Measurements from ENCODE around the gene PAIP2B. TPM values are rescaled to one million over a fixed set of nuclear protein-coding genes. Genes with fewer than 3 reads are reported as not detected.

The PAIP2B gene
- total and polyA plus RNA-seq, 2 of the 13 experiments (the other 11 are each of a cell fraction or from before 2014, with no cell fraction given), result 0.16 to 0.29 TPM

DNA sequence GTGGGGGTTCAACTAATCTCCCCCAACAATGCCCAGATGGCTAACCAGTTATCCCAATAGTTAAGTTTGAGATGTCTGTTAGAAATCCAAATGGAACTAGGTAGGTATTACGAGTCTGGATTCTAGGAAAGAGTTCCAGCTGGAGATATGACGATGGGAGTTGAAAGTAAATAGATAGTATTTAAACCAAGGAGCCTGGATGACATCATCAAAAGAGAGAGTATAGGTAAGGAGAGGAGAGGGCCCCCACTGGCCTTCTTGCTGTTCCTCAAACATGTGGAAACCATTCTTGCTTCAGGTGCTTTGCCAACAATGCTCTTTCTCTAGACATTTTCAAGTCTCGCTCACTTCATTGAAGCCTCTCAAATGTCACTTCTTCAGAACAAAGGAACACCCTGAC lies 26.0 kb upstream of the PAIP2B start (continued):
- TF ChIP-seq ZSCAN31 (CRISPR knock-in tag; IDR thresholded peaks at IDR 0.05; ENCODE audit: low read depth) (no peak), CBX1 (IDR thresholded peaks at IDR 0.05; ENCODE audit: low read depth) (no peak), ATF7 (IDR thresholded peaks at IDR 0.05) (peak; percentile 88), ATF7 (CRISPR knock-in tag; IDR thresholded peaks at IDR 0.05) (no peak), ZNF556 (CRISPR knock-in tag; IDR thresholded peaks at IDR 0.05; ENCODE audit: borderline replicate concordance) (no peak), NFE2L1 (CRISPR knock-in tag; IDR thresholded peaks at IDR 0.05; ENCODE audit: borderline replicate concordance) (no peak)

DNA sequence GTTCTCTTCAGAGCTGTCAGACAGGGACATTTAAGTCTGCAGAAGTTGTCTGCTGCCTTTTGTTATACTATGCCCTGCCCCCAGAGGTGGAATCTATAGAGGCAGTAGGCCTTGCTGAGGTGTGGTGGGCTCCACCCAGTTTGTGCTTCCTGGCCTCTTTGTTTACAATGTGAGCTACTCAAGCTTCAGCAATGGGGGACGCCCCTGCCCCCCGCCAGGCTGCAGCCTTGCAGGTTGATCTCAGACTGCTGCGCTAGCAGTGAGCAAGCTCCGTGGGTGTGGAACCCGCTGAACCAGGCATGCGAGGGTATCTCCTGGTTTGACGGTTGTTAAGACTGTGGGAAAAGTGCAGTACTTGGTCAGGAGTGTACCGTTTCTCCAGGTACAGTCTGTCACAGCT lies 24.0 kb upstream of the PAIP2B start:
- in situ Hi-C loops (cut with HindIII; ENCODE audit: extremely low pct_ligation_motif_present, low pct_unique_long_range_greater_than_20kb) (no loop called here), intact Hi-C loops (cut with micrococcal nuclease; ENCODE audit: unreplicated experiment) (loop anchor here (2.0 kb wide), 1 partner anchor 62 kb away; no protein-coding TSS in a partner anchor)
- H3K27ac ChIP-seq (ENCODE audit: extremely low read length, insufficient read depth, low read length), result no peak overlapping the region
- ATAC-seq, result no peak
- no peak overlapping the region for H2AFZ ChIP-seq (ENCODE audit: low read length)
- WGBS (ENCODE audit: low lambda C conversion rate), result 22% methylated on average over 8 of the region's 8 CpGs
- no peak overlapping the region for H3K9ac ChIP-seq (ENCODE audit: insufficient read depth, low read depth, low read length)
- POLR2A ChIA-PET, result no interaction called here
- no peak overlapping the region for H3K4me3 ChIP-seq (replicated peaks in 1 of 3; ENCODE audit: insufficient read depth in 1 of 3, low read depth in 2 of 3, low read length in 3 of 3)
- no peak overlapping the region for H3K4me2 ChIP-seq (ENCODE audit: low read depth, low read length)
- no peaks in the 10 kb centered on the region for H3K9me3 ChIP-seq (ENCODE audit: low read length)
- TF ChIP-seq, protein P1, sequence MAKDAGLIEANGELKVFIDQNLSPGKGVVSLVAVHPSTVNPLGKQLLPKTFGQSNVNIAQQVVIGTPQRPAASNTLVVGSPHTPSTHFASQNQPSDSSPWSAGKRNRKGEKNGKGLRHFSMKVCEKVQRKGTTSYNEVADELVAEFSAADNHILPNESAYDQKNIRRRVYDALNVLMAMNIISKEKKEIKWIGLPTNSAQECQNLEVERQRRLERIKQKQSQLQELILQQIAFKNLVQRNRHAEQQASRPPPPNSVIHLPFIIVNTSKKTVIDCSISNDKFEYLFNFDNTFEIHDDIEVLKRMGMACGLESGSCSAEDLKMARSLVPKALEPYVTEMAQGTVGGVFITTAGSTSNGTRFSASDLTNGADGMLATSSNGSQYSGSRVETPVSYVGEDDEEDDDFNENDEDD (CRISPR knock-in tag; IDR thresholded peaks at IDR 0.05; ENCODE audit: borderline replicate concordance), result no peak
- TF ChIP-seq AHR (CRISPR knock-in tag; IDR thresholded peaks at IDR 0.05) (no peak), ZC3H4 (CRISPR knock-in tag; IDR thresholded peaks at IDR 0.05; ENCODE audit: borderline replicate concordance) (no peak), ZNF264 (CRISPR knock-in tag; IDR thresholded peaks at IDR 0.05) (no peak), TAF1 (CRISPR knock-in tag; IDR thresholded peaks at IDR 0.05) (no peak), JARID2 (CRISPR knock-in tag; IDR thresholded peaks at IDR 0.05; ENCODE audit: insufficient replicate concordance) (no peak), TEAD2 (CRISPR knock-in tag; IDR thresholded peaks at IDR 0.05) (no peak), ZNF232 (CRISPR knock-in tag; IDR thresholded peaks at IDR 0.05; ENCODE audit: borderline replicate concordance) (no peak)
- TF ChIP-seq, protein P2, sequence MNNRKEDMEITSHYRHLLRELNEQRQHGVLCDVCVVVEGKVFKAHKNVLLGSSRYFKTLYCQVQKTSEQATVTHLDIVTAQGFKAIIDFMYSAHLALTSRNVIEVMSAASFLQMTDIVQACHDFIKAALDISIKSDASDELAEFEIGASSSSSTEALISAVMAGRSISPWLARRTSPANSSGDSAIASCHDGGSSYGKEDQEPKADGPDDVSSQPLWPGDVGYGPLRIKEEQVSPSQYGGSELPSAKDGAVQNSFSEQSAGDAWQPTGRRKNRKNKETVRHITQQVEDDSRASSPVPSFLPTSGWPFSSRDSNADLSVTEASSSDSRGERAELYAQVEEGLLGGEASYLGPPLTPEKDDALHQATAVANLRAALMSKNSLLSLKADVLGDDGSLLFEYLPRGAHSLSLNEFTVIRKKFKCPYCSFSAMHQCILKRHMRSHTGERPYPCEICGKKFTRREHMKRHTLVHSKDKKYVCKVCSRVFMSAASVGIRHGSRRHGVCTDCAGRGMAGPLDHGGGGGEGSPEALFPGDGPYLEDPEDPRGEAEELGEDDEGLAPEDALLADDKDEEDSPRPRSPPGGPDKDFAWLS (CRISPR knock-in tag; IDR thresholded peaks at IDR 0.05; ENCODE audit: borderline replicate concordance), result no peak
- CTCF ChIA-PET (ENCODE audit: low intra/inter-chr PET ratio, low total read pairs), result no interaction called here
- DNase-seq (ENCODE audit: low spot score), result no peak
- no peaks in the 10 kb centered on the region for H4K20me1 ChIP-seq (ENCODE audit: insufficient read depth, low read length)
- no peaks in the 10 kb centered on the region for H3K4me1 ChIP-seq (ENCODE audit: insufficient read depth, low read length)
- H3K27me3 ChIP-seq (ENCODE audit: control insufficient read depth in 1 of 2, insufficient read depth in 2 of 2, low read length in 2 of 2), result peaks cover 1 to 15% of the 10 kb centered on the region in 2 experiments; a peak in 3 of 5 replicates
- FAIRE-seq, result no peak
- BruUV-seq (replicated peaks), result no TSS peak
- no peaks in the 10 kb centered on the region for H3K36me3 ChIP-seq (replicated peaks in 1 of 2; ENCODE audit: control insufficient read depth in 1 of 2, insufficient read depth in 2 of 2, low read length in 2 of 2)
- H3K79me2 ChIP-seq (ENCODE audit: insufficient read depth, low read length), result no peaks in the 10 kb centered on the region
